Glutamatergic neuron (in vitro differentiated cells): ENCODE measurements around the gene TRMT44. TPM values are rescaled to one million over a fixed set of nuclear protein-coding genes. Genes with fewer than 3 reads are reported as not detected.

ENCODE experiments used
- DNase-seq: peaks from one replicate; pipeline ENCODE4 v3.0.0; 2022
- H3K27ac Mint-ChIP-seq: one replicate; pipeline ENCODE4 v1.8.0; 2020; ENCODE audit warnings: mild to moderate bottlenecking, mixed read lengths, inconsistent platforms; ENCODE audit not compliant: unreplicated experiment
- H3K27me3 Mint-ChIP-seq: one replicate; pipeline ENCODE4 v1.8.0; 2020; ENCODE audit warnings: mild to moderate bottlenecking, moderate library complexity, mixed read lengths, inconsistent platforms; ENCODE audit not compliant: unreplicated experiment
- H3K36me3 Mint-ChIP-seq: one replicate; pipeline ENCODE4 v1.8.0; 2020; ENCODE audit warnings: mild to moderate bottlenecking, mixed read lengths, inconsistent platforms; ENCODE audit not compliant: unreplicated experiment
- H3K4me1 Mint-ChIP-seq: one replicate; pipeline ENCODE4 v1.8.0; 2020; ENCODE audit warnings: mild to moderate bottlenecking, low read depth, mixed read lengths, inconsistent platforms; ENCODE audit not compliant: unreplicated experiment
- H3K4me3 Mint-ChIP-seq: one replicate; pipeline ENCODE4 v1.8.0; 2020; ENCODE audit warnings: mild to moderate bottlenecking, mixed read lengths, inconsistent platforms; ENCODE audit not compliant: unreplicated experiment
- H3K9me3 Mint-ChIP-seq: one replicate; pipeline ENCODE4 v1.8.0; 2020; ENCODE audit warnings: mild to moderate bottlenecking, moderate library complexity, mixed read lengths, inconsistent platforms; ENCODE audit not compliant: unreplicated experiment
- CTCF ChIP-seq: fragments of 200-600 bp; sonication (generic); IDR thresholded peaks from one replicate; pipeline ENCODE4 v1.5.0; 2021; ENCODE audit not compliant: partially characterized antibody, unreplicated experiment
- long read RNA-seq: library from polyadenylated mRNA; unstranded; transcript quantifications from one replicate; pipeline ENCODE4 v2.0.0, GENCODE V29; 2020; ENCODE audit not compliant: unreplicated experiment
- total RNA-seq: library from RNA; stranded (reverse); fragmentation: NEBNext Ultra II Directional; extraction: Animal tissue kit (Norgen Biotek cat#: 25700); gene quantifications from one replicate; pipeline ENCODE4 v1.2.1, GENCODE V29; 2021; ENCODE audit not compliant: unreplicated experiment

The TRMT44 gene
- 23.3 TPM for total RNA-seq
- long read RNA-seq, partial matches to known transcripts: 2 of 13 reads
- long read RNA-seq, other reads (novel, unspliced or antisense): 8 of 13 reads

DNA sequence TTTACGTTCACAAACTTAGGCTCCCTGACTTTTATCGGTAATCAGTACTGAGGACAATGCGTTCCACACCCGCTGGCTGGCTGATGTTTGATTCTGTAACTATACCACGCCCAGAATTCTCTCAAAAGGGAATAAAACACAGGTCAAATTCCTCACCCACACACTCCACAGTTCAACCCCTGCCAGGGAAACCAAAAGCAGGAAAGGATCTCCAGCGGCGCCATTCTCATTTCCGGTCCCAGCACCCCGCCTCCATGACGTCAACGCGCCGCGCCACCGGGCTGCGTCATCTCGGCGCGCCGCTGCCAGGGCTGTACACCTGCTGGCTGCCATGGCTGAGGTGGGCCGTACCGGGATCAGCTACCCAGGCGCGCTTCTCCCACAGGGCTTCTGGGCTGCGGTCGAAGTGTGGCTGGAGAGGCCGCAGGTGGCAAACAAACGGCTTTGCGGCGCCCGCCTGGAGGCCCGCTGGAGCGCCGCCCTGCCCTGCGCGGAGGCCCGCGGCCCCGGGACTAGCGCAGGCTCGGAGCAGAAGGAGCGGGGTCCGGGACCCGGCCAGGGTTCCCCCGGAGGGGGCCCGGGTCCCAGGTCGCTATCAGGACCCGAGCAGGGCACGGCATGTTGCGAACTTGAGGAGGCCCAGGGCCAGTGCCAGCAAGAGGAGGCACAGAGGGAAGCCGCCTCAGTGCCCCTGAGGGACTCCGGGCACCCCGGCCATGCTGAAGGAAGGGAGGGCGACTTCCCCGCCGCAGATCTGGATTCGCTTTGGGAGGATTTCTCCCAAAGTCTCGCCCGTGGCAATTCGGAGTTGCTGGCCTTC, at the start of gene TRMT44, which contains the start of gene ACOX3:
Gene TRMT44, plus strand, starts transcription at position 286 of the 820 bp plus-strand sequence. Its CDS starts 46 bp downstream, at position 332.
Gene ACOX3, minus strand, starts transcription at position 232 of the 820 bp plus-strand sequence. CDS start 24,202 bp downstream, outside the sequence.
- TF ChIP-seq CTCF: no peak

DNA sequence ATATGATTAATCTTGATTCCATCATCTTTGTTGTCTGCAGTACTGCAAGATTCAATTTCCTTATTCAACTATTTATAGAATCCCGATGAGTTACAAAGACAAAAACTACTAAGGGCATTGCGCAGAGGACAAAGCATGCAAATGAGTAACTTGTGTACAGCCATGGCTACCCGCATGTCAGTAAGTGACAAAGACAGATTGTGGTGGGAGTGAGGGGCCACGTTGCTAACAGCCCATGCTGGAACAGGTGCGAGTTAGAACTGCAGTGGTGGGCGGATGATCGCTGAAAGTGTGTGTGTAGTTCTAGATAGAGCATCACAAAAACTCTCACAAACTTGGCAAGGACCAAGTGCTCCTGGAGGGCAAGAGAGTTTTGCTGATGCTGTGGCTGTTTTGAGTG, 49.5 kb upstream of the TRMT44 start:
- no peaks in the 10 kb centered on the region for H3K36me3 Mint-ChIP-seq

More for the DNA sequence above, at the start of gene TRMT44, which contains the start of gene ACOX3:
- Mint-ChIP-seq H3K4me1 (peaks cover 30% of the 10 kb centered on the region), H3K27me3 (peaks cover 6% of the 10 kb centered on the region), H3K27ac (peak within 1 kb of the TSS; percentile 96), H3K4me3 (peak within 1 kb of the TSS; percentile 98), H3K36me3 (no peaks in the 10 kb centered on the region), H3K9me3 (peaks cover 11% of the 10 kb centered on the region)
- DNase-seq: peak; percentile 96

DNA sequence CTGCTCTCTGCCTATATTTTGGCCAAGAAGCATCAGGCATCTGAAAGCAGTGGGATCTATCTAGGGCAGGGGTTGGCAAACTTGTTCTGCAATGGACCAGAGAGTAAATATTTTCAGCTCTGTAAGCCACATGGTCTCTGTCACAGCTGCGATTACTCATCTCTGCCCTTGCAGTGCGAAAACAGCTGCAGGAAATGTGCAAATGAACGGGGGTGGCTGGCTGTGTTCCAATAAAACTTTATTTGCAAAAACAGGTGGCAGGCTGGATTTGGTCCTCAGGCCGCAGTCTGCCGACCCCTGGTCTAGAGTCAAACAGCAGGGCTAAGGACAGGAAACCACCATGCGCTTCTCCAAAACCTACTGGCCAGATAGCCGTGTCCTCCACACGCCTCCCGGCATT, 48.6 kb upstream of the TRMT44 start:
- Mint-ChIP-seq H3K4me1 (peaks cover 13% of the 10 kb centered on the region), H3K9me3 (peaks cover 2% of the 10 kb centered on the region), H3K36me3 (no peaks in the 10 kb centered on the region), H3K27me3 (peaks cover 6% of the 10 kb centered on the region), H3K4me3 (no peak overlapping the region), H3K27ac (no peak overlapping the region)
- no peak for DNase-seq
- no peak for TF ChIP-seq CTCF

More for the DNA sequence above, 49.5 kb upstream of the TRMT44 start:
- H3K4me1 Mint-ChIP-seq: peaks cover 13% of the 10 kb centered on the region
- no peak for DNase-seq
- no peak for TF ChIP-seq CTCF
- peaks cover 2% of the 10 kb centered on the region for H3K9me3 Mint-ChIP-seq
- no peak overlapping the region for H3K27ac Mint-ChIP-seq
- peaks cover 3% of the 10 kb centered on the region for H3K27me3 Mint-ChIP-seq
- no peak overlapping the region for H3K4me3 Mint-ChIP-seq

DNA sequence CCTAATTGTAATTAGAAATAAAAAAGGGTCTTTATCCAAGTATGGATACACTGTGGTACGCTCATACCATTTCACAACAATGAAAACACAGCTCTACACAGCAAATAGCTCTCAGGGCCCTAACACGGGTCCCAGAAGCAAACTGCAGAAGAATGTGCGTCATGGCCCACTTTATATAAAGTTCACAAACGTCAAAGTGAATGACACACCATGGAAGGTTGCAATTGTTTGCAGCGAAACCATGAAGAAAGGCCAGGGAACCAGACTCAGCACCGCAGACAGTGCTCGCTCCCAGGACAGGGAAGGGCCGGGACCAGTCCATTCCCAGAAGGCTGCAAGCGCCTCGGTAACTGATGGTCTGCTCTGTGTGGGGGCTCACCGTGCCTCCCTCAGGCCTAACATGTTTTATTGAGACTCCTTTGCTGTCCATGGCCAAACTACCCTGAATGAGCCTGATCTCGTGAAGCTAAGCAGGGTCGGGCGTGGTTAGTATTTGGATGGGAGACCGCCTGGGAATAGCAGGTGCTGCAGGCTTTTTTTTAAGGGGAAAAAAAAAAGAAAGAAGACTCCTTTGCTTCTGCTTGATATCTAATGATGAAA, 47.9 kb upstream of the TRMT44 start:
- Mint-ChIP-seq H3K27me3 (peaks cover 6% of the 10 kb centered on the region), H3K9me3 (peaks cover 2% of the 10 kb centered on the region), H3K4me3 (no peak overlapping the region), H3K36me3 (no peaks in the 10 kb centered on the region), H3K27ac (no peak overlapping the region), H3K4me1 (peaks cover 13% of the 10 kb centered on the region)
- no peak for TF ChIP-seq CTCF
- DNase-seq: no peak

- Mint-ChIP-seq H3K36me3 (no peaks in the 10 kb centered on the region), H3K27ac (peak overlapping the region; percentile 55), H3K27me3 (peaks cover 6% of the 10 kb centered on the region), H3K4me3 (peak overlapping the region; percentile 15), H3K9me3 (peaks cover 2% of the 10 kb centered on the region), H3K4me1 (peaks cover 13% of the 10 kb centered on the region)
- TF ChIP-seq CTCF: no peak
- DNase-seq: no peak
Measured at GRCh38 chr4:8393593-8394038, 47.0 kb upstream of the TRMT44 start.
